Mucosa of gallbladder (tissue), 1 donor: ENCODE measurements around the gene CEP131. TPM values are rescaled to one million over a fixed set of nuclear protein-coding genes. Genes with fewer than 3 reads are reported as not detected.
A peak's percentile ranks its signal among the peaks of the same experiment; 100 is the strongest.
"Not testable (repeated sequence)": the region's sequence is repeated elsewhere in the genome, so short reads cannot be mapped to it uniquely, and the experiment has no call there.

Source experiments
- DNase-seq: peaks from one replicate; pipeline ENCODE4 v3.0.0-alpha.2; 2020; ENCODE audit warnings: low spot score
- total RNA-seq: library from RNA; stranded (reverse); gene quantifications from one replicate; pipeline ENCODE4 v1.2.1, GENCODE V29; 2021
- donor health status: DM: no; HTN: no; CAD: no.

Gene CEP131
- total RNA-seq, 1 donor from 2014 or later = 12.7 TPM

- DNase-seq = no peak
Observed at GRCh38 chr17:81151278-81151677, 71.5 kb downstream of the CEP131 start.

GRCh38 chr17:81150377-81151077, 72.2 kb downstream of the CEP131 start:
- DNase-seq = no peak

GRCh38 chr17:81148986-81149533, 73.7 kb downstream of the CEP131 start:
- no peak for DNase-seq

GRCh38 chr17:81148571-81148970, 74.2 kb downstream of the CEP131 start:
- no peak for DNase-seq

GRCh38 chr17:81147701-81148100, 75.1 kb downstream of the CEP131 start:
- DNase-seq = no peak

GRCh38 chr17:81146208-81146607, 76.6 kb downstream of the CEP131 start:
- not testable (repeated sequence) for DNase-seq

- no peak for DNase-seq
Observed at GRCh38 chr17:81144423-81144781, 78.4 kb downstream of the CEP131 start.

- DNase-seq = no peak
Observed at GRCh38 chr17:81143717-81144422, 78.9 kb downstream of the CEP131 start.

GRCh38 chr17:81143200-81143527, 79.6 kb downstream of the CEP131 start:
- DNase-seq = no peak

GRCh38 chr17:81142301-81143199, 80.2 kb downstream of the CEP131 start:
- peak; percentile 81 for DNase-seq

GRCh38 chr17:81140695-81141094, 82.1 kb downstream of the CEP131 start:
- no peak for DNase-seq

GRCh38 chr17:81140018-81140417, 82.7 kb downstream of the CEP131 start:
- DNase-seq = no peak

Other genes with a start within 250 kb of the CEP131 start
- gene CHMP6, start 231.1 kb downstream of the CEP131 start, total RNA-seq = 31.5 TPM
- 101 TPM for gene BAIAP2, start 187.8 kb downstream of the CEP131 start, total RNA-seq
- gene PVALEF, start 57.5 kb downstream of the CEP131 start, total RNA-seq = not detected
- gene AATK, start 56.7 kb downstream of the CEP131 start, total RNA-seq = 14.2 TPM
- 57.9 TPM for gene TEPSIN, start 16.1 kb upstream of the CEP131 start, total RNA-seq
- gene NDUFAF8, start 16.4 kb upstream of the CEP131 start, total RNA-seq = 38.1 TPM
- gene SLC38A10, start 72.3 kb upstream of the CEP131 start, total RNA-seq = 135 TPM
- gene BAHCC1, start 172.5 kb upstream of the CEP131 start, total RNA-seq = 77.4 TPM